Vagina (tissue), 2 donors: Measurements from ENCODE around the gene YTHDC2.

Source experiments
- POLR2A ChIP-seq, 2 donors: fragments of 450-650 bp; IDR thresholded peaks; one replicate each; pipeline ENCODE4 v1.6.1; 2017; ENCODE audit warnings: antibody characterized with exemption in 2 of 2, mild to moderate bottlenecking in 2 of 2, moderate library complexity in 2 of 2
- TF ChIP-seq, protein P1 (sequence below), 3 experiments: fragments of 450-650 bp in 2 of 3; fragments of 200-600 bp in 1 of 3; sonication (generic) in 1 of 3; IDR thresholded peaks; one replicate each; pipeline ENCODE4 v1.5.1; 2017 to 2019; ENCODE audit warnings: antibody characterized with exemption in 3 of 3, mild to moderate bottlenecking in 2 of 3, moderate library complexity in 2 of 3

- TF ChIP-seq, protein P1, sequence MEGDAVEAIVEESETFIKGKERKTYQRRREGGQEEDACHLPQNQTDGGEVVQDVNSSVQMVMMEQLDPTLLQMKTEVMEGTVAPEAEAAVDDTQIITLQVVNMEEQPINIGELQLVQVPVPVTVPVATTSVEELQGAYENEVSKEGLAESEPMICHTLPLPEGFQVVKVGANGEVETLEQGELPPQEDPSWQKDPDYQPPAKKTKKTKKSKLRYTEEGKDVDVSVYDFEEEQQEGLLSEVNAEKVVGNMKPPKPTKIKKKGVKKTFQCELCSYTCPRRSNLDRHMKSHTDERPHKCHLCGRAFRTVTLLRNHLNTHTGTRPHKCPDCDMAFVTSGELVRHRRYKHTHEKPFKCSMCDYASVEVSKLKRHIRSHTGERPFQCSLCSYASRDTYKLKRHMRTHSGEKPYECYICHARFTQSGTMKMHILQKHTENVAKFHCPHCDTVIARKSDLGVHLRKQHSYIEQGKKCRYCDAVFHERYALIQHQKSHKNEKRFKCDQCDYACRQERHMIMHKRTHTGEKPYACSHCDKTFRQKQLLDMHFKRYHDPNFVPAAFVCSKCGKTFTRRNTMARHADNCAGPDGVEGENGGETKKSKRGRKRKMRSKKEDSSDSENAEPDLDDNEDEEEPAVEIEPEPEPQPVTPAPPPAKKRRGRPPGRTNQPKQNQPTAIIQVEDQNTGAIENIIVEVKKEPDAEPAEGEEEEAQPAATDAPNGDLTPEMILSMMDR (IDR thresholded peaks at IDR 0.05) = no peak
- TF ChIP-seq POLR2A (IDR thresholded peaks at IDR 0.05) = no peak
Observed at GRCh38 chr5:113508756-113509155, 4.7 kb upstream of the YTHDC2 start.
